NCI-H524 (cell line): Measurements from ENCODE around the gene AUTS2.

Source experiments
- DNase-seq, 2 experiments: peaks; one replicate each; lab custom pipeline; 2025; lab: John Stamatoyannopoulos, UW

Gene AUTS2

DNA sequence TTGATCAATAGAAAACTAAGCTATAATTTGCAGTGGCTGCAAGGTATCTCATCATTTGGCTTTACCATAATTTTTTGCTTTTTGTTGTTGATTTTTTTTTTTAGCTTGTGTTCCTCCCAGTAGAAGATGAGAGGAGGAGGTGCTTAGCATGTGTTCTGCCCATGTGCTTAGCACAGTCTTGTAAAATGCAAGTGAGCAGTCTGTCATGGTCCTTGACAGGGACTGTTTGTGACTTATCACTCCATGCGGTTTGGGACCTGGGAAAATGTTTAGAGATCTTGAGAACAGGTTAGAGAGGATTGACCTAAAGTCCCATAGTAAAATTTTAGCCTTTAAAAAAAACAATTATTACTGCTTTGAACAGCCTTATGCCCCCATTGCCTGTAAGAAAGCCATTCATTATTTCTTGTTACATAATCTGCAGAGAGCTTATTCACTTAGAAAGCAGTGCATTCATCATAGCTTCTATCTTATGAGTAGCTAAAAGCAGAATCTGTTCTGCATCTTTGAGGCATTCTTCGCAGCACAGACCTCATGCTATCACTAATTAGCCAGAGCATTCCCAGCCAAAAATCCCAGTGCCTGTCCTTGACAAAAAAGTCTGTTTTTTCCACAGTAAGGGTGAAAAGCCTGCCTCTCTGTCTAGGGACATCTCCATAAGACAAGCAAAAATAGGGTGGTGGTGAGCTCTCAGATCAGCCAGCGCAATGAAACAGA is 784.9 kb downstream of the AUTS2 start:
- DNase-seq: peak; percentile 32 to 69

DNA sequence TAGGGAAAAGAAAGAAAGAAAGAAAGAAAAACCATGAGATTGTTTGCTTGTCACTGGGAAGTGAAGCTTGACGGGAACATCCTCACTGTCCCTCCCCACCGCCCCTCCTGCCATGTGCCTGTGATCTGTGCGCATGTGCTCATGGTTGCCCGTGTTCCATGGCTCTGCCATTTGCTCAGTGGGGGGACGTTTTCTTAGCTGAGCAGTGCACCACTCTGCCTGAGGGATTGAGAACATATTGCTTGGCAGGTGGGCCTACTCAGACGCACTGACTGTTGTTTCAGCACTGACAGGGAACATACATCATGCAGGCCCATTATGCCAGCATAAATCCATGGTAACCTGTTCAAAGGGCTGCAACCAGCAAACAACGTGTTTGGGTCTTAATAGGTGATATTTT is 785.7 kb downstream of the AUTS2 start:
- DNase-seq: peak; percentile 31 to 76

DNA sequence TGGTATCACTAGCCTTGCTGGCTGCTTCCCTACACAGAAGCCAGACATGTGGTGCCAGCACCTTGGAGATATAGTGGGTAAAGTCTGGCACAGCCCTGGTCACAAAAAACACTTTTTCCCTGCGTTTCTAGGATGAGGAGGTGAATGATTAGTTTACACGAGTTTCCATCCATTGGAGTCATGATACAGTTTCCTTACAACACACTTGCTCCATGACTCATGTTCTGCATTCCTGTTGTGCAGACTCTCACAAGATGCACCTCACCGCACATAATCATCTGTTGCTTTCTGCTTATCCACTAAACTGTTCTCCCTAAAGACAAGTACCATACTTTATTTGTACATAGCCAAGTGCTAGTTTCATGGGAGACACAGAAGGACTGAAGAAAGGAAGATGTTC is 786.6 kb downstream of the AUTS2 start:
- DNase-seq: no peak

DNA sequence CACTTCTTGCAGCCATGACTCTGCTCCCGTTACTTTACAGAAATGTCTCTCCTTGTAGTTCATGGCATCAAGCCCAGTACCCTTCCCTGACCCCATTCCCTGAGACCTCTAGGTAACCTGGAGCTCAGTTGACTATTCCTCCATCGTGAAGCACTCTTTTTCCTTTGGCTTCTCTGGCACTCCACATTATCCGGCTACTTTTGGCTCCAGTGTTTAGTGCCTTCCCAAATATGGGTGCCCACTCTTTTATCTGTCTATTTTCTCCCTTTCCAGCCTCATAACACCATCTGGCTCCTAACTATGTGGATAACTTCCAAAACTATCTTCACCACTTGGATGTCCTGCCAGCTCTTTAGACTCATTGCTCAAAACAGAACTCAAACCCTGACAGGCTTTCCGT is 788.9 kb downstream of the AUTS2 start:
- DNase-seq: no peak

DNA sequence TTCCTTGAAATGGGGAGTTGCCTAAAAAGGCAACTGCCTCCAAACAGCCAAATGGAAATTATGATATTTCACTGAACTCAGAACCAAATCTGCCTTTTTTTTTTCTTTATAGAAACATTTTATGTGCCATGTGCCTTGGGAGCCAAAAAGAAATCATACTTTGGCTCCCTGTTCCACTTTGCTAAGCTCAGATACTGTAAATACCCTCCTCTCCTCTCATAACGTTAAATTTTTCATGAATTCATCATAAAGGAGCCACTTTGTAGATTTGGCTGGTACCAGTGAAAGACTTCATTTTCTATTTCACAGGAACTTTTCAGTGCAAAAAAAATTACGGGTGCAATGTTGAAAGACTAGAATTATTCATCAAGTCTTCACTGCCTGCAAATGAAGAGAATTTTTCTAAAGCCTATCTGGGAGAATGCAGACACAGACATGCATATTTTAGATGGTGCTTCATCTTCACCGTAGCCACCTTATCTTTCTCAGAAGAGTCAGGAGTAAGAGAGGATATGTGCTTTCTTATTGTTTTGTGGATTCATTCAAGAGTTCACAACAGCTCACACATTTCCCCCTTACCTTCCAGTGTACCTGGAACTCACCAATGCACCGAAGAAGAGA is 791.4 kb downstream of the AUTS2 start:
- DNase-seq: no peak

DNA sequence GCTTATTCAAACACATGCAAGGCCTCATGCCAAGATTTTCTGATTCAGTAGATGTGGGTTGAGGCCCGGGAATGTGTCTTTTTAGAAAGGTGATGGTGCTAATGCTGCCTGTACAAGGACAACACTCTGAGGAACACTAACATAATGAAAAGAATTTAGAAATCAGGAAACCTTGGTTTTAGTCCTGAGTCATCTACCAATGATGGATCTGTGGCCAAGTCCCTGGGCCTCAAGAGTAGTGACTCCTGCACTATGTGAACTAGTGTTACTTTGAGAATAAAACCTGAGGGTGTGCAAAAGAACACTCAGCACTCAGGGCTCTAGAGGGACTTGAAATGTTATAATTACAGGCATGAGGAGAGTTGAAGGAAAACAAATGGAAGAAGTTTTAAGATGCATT is 792.0 kb downstream of the AUTS2 start:
- DNase-seq: no peak

DNA sequence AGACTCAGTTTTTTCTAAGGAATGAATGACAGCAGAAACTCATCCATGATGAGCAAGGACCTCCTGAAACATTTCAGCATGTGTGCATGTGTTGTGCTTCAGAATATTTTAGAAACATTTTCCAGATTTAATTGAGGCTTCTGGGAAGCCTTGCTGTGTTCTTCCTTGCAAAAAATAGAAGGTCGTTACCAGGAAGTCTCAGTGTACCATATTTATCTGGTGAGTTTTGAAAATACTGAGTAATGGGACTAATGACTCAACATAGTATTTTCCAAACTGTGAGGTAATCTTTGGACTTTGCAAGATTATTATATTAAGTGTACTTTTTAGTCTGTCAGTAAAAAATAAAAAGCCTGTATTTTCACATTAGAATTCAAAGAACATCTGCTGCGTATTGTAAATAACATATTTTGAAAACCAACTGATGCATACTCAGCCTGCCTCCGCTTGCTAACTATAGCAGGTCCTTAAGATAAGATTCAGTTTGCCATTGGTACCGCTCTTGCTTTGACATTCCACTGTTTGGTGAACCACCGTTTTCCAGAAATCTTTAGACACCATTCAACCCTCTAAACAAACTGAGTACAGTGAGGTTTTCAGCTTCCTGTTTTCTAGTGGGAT is 794.1 kb downstream of the AUTS2 start:
- DNase-seq: no peak

DNA sequence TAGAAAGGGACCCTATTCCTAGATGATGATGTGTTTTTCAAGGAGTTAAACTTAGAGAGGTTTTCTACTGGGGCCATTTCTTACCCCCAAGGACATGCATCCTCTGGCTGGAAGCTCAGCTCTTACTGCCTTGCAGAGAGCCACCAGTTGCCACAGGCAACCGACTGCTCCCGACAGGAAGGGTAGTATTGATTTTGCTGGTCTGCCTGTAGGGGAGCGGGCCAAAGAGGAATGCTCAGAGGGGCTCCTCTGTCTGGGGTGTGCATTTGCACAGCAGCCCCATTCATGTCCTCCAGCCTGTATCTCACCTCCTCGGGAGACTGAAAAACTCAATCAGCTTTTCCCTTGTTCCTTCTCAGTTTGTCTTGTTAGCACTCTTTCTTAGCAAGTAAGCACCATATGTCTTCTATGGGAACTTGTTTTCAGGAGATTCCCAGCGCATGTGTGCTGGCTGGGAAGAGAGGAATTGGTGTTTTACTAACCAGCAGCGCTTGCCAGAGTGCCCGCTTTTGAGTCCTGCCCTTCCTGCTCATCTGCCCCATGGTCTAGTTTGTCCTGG is 794.7 kb downstream of the AUTS2 start:
- peak in 1 of 2 experiments; percentile 23 for DNase-seq

DNA sequence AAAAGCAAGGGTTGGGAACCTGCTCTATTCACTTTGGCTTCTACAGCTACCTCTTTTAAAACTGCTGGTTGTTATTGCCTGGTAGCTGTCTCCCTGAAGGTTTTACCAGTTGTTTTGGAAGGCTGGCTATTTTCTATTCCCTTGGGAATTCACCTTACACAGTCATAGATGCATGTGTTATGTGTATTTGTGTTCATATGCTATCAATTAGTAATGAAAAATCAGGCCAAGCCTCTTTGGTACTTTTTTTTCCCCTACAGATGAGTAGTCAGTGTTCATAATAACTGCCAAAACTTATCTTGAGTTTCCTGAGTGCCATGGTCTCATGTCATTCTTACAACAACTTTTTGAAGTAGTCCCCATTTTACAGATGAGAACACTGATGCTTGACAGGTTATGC is 795.7 kb downstream of the AUTS2 start:
- no peak for DNase-seq

DNA sequence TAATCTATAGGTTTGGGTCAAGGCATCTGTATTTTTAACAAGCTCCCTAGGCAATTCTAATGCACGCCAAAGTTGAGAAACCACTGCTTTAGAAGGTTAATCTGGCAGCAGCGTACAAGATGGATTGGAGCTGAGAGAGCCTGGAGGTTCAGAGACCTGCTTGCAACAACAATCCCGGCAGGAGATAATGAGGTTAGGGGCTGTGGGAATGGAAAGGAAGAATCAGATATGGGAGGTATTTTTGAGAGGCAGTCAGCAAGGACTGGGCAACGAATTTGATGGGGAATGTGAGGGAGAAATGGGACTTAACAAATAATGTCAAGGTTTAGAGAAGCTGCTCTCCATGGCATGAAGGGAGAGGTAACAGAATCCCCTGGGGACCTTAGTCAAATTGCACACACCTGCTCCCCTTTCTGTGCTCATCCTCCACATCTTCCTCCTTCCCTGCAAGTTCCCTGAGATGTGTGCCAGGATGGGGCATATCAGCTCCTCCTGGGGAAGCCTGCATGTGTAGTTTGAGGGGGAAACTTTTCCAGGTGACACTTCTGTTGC is 802.6 kb downstream of the AUTS2 start:
- peak in 1 of 2 experiments; percentile 17 for DNase-seq

DNA sequence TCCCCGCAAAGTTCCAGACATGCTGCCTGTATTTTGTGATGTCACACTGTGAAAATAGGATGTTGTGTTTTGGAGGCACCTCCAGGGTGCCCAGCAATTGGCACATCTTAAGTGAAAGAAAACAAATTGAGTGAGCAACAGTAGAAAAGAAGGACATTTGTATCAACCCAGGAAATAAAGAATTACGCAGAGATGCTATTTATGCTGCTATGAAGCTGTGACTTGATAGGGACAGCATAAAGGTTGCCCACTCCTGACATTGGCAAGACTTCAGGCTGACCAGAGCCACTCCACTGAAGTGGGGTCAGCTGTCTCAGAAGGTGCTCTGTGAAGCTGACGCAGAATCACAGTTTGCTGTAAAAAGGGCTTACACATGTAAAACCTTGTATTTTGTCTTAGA is 803.8 kb downstream of the AUTS2 start:
- DNase-seq: no peak

DNA sequence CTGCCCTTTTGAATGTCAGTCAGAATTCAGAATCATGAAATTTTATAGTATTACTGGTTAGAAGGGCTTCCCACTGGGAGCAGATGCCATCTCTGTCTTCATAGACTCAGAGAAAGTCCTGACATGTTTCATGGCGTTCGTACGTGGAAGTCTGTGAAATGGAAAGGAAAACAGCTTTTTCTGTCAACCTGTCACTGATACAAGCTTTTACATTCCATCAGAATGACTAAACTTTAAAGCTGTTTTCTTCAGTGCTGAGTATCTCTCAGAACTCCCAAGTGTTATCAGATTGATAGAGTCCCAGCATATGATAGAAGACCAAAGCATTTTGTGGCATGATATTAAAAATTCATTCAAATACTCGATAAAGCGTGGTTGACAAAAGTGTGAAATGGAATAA is 807.0 kb downstream of the AUTS2 start:
- DNase-seq: no peak

DNA sequence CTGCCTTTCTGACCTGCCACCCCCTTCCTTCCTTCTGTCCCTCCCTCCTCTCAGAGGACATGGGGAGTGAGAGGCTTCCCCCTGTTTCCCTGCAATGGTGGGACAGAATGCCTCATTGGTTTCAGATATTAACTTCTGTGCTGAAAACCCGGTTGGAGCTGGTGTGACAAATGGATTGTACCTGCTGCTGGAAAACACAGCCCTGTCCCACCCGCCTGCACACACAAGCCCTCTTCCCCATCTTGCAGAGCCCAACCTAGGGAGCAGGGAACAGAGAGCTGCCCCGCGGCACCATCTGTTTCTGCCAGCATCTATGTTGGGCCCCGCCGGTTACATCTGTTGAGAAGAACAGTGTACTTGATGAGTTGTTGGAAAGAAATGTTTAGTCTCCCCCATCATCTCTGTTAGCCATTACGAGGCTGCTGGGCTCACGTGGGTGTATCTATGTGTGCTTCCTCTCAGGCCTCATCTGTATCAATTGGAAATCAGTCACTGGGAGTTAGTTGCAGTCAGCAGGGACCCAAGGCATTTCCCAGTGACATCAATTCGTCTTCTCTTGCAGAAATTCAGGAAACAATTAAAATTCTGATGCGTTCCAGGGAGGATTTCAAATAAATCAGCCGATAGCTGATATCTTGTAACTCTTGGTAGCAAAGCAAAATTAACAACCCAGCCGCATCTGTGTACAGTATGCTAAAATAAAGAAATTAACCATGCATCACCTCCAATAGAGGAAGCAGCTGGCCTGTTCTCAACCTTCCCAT is 808.1 kb downstream of the AUTS2 start:
- DNase-seq: peak; percentile 83 to 92

DNA sequence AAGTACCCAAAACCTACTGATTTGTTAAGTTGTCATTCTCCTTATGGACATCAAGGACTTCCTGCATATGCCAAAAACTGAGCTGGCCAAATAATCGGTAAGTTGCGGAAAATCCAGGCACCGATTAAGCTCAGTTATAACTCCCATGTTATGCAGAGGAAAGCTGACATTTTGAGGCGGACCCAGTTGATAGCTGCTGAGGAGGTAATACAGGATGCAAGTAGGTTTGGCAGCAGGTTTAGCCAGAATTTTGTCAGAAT is 808.6 kb downstream of the AUTS2 start:
- DNase-seq: peak; percentile 68 to 82

DNA sequence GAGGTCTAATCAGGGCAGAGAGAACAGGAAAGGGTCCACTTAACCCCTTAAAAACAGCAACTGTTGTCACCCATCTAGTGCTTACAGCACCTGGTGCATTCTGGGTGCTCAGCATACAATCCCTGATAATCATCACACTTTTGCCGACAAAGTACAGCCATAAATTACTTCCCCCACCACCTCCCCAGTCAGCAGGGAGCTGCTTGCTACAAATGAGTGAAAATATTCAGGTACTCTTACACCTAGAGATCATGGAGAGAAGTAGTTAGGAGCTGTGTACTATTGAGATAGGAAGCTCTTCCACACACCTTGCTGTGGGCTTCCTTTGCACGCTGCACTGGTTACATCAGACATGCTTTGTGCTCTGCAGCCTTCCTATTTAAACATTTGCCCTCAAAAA is 810.2 kb downstream of the AUTS2 start:
- no peak for DNase-seq

DNA sequence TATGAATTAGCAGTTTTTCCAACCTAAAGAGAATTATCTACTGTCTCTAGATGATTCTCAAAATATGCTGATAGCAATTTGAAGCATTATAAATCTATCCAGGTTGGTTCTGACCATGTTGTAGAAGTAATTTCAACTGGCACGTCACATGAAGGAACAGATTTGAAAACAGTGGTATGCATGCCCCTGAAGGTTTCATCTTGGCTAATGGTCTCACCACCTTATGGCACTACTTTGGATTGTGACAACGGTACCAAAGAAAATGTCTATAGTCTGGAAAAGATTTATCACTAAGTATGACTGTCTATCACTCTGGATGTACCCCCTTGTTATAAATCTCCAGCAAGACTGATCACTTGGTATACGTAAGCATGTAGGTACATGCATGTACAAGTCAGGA is 810.6 kb downstream of the AUTS2 start:
- no peak for DNase-seq

DNA sequence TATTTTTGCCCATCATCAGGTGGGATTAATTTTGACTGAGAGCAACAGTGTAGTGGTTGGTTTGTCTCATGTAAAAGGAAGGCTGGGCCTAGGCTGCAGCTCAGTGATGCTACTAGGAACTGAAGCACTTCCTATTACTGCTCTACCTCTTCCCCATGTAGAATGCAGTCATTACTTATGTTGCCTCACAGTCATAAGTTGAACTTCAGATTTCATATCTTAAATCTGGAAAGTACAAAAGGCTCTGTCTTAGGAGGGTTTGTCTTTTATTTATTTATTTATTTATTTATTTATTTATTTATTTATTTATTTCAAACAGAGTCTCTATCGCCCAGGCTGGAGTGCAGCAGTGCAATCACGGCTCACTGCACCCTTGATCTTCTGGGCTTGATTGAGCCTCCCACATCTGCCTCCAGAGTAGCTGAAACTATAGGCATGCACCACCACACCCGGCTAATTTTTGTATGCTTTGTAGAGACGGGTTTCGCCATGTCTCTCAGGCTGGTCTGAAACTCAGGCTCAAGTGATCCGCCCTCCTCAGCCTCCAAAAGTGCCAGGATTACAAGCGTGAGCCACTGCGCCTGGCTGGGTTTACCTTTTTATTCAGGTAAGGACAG is 812.0 kb downstream of the AUTS2 start:
- DNase-seq: no peak

DNA sequence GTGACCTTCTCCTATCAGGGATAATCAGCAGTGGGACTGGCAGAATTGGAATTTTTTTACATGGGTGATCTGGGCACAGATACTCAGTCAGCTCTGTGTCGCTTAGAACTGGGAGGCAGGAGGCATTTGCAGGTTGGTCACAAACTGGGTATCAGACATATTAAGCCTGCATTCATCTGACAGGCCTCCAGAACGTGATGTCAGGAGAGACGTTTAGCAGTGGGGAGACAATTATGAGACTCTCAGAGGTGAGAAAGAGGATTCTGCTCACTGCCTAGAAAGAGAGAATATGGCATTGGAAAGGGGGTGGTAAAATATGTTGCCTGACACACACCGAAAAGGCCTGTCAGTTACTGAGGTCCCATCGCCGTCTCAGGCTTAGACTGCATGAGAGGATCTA is 816.1 kb downstream of the AUTS2 start:
- no peak for DNase-seq

DNA sequence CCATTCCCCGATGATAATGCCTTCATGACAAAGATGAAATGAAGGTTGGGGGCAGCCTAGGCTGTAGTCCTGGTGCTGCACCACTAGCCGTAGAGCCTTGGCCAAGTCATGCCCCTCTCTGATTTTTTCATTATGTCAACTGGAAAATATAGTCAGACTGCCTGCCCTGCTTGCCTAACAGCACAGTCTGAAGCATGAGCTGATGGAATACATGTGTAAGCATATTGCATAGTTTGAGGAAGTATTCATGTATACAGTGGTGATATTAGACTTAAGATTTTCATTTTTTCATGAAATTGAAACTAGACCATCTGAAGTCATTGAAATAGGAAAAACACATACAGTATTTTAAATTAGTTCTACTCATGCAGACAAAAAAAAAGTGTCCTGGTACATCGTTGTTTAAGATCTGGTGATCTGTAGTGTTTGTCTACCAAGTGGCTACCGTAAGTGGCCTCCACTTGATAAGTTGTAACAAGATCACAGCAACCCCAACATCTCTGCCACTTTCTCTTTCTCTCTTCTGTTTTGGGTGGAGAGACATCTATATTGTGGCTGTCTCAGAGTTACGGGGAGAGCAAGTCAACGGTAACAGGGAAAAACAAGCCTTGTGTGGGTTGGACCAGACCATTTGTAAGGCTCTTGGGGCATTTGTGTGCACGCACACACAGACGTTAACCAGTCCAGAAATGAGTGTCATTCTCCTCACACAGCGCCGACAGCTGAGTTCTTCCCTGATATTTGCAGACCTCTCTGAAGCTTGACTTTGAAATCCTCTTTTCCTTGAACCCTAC is 817.1 kb downstream of the AUTS2 start:
- DNase-seq: no peak

DNA sequence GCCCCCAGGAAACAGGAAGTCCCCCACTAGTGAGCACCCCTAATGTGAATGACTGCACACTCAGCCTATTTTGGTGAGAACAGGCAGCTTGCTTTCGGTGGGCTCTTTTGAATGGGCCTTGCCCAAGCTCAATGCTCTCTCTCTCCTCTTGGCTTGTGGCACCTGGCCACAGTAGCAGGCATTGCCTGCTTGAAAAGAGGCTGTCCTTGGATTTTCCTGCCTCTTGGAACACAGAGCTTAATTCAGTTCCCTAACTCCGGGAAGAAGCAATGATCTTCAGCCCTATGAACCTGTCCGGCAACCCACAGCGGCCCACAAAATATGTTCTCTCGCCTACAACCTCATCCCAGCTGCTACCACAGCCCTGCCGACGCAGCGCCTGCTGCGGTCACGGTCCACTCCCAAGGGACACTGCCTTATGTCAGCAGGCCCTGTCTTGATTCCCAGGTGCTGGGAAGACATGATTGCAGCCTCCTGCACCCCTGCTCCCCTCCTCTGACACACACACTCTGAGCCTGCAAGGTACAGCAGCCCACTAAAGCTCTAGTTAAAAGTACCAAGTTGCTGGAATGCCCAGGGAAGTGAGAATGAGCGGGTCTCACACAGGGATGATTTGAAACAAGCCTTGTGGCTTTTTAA is 818.2 kb downstream of the AUTS2 start:
- peak; percentile 79 to 87 for DNase-seq
